GM18907 (cell line): Measurements from ENCODE around the gene ZBTB45.
"Not testable (repeated sequence)": the region's sequence is repeated elsewhere in the genome, so short reads cannot be mapped to it uniquely, and the experiment has no call there.

ENCODE experiments used
- ATAC-seq: cut with Tn5 transposase; IDR thresholded peaks from one replicate; pipeline ENCODE4 v1.9.1; 2021; ENCODE audit warnings: mild to moderate bottlenecking, moderate library complexity; ENCODE audit not compliant: unreplicated experiment

The ZBTB45 gene

GRCh38 chr19:58542641-58543372, 23.2 kb upstream of the ZBTB45 start:
- ATAC-seq, result not testable (repeated sequence)

GRCh38 chr19:58539169-58539559, 19.6 kb upstream of the ZBTB45 start:
- ATAC-seq, result not testable (repeated sequence)

- ATAC-seq, result no peak
Measured at GRCh38 chr19:58538257-58539168, 18.9 kb upstream of the ZBTB45 start.

GRCh38 chr19:58536852-58537798, 17.5 kb upstream of the ZBTB45 start:
- ATAC-seq, result no peak

- ATAC-seq, result no peak
Measured at GRCh38 chr19:58535857-58536256, 16.2 kb upstream of the ZBTB45 start.

- ATAC-seq, result no peak
Measured at GRCh38 chr19:58531034-58531840, 11.6 kb upstream of the ZBTB45 start.

- ATAC-seq, result no peak
Measured at GRCh38 chr19:58529405-58529804, 9.8 kb upstream of the ZBTB45 start.

GRCh38 chr19:58522709-58523108, 3.1 kb upstream of the ZBTB45 start:
- ATAC-seq, result no peak

GRCh38 chr19:58521651-58522050, 2.0 kb upstream of the ZBTB45 start:
- ATAC-seq, result no peak

- ATAC-seq, result no peak
Measured at GRCh38 chr19:58520257-58520599, 618 bp upstream of the ZBTB45 start.

GRCh38 chr19:58519087-58519354, 589 bp downstream of the ZBTB45 start:
- ATAC-seq, result peak; percentile 6

- ATAC-seq, result no peak
Measured at GRCh38 chr19:58518256-58519086, 1.1 kb downstream of the ZBTB45 start.

GRCh38 chr19:58516964-58517833, 2.4 kb downstream of the ZBTB45 start:
- no peak for ATAC-seq

GRCh38 chr19:58516246-58516836, 3.3 kb downstream of the ZBTB45 start:
- no peak for ATAC-seq

- no peak for ATAC-seq
Measured at GRCh38 chr19:58515259-58515658, 4.4 kb downstream of the ZBTB45 start.

GRCh38 chr19:58514564-58515022, 5.0 kb downstream of the ZBTB45 start:
- ATAC-seq, result no peak

- peak; percentile 63 for ATAC-seq
Measured at GRCh38 chr19:58513694-58514563, 5.7 kb downstream of the ZBTB45 start.
